IPS-18c (cell line): ENCODE data around the gene SNX1.
A peak's percentile ranks its signal among the peaks of the same experiment; 100 is the strongest.

ENCODE experiments used
- H3K4me3 ChIP-seq: 2 replicates; pipeline ENCODE4 v1.7.0; 2013; ENCODE audit warnings: low read depth, mild to moderate bottlenecking, low read length, moderate library complexity; ENCODE audit not compliant: insufficient read depth
- H3K9me3 ChIP-seq: one replicate; pipeline ENCODE4 v1.6.1; 2013; ENCODE audit warnings: mild to moderate bottlenecking, low read length, moderate library complexity; ENCODE audit not compliant: control insufficient read depth, insufficient read depth

SNX1 gene

DNA sequence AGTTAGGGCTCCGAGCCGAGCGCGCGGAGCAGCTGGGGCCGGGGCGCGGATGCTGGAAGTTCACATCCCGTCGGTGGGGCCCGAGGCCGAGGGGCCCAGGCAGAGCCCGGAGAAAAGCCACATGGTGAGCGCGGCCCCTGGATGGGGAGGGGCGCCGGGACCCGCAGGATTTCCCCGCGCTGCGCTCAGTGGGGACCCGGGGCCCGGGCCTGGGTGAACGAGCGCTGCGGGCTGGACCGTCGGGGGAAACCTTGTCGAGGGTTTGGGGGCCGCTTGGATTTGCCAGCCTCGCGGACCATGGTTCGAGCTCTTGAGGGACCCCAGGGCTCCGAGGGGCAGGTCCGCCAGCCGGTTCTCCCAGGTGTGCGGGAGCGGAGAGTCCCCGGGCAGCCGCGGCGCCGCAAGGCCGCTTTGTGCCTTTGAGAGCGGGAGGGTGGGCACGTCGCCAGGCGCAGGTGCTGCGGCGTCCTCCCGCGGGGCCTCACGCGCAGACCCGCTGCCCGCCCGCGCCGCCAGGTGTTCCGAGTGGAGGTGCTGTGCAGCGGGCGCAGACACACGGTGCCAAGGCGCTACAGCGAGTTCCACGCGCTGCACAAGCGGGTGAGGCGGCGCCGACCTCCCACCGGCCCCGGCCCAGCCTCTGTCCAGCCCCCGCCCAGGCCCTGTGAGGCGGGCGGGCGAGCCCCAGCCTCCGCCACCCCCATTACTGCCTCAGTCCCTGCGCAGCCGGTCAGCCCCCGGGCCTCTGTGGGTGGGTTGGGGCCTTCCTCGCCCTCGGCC lies 56.1 kb downstream of the SNX1 start, which contains the start of gene SNX22:
Gene SNX22 (plus strand): TSS at position 5 of the 780 bp plus-strand sequence. CDS start 45 bp downstream, at position 50.
- Histone ChIP-seq H3K4me3 (peak within 1 kb of the TSS; percentile 81), H3K9me3 (peaks cover 2% of the 10 kb centered on the region)

DNA sequence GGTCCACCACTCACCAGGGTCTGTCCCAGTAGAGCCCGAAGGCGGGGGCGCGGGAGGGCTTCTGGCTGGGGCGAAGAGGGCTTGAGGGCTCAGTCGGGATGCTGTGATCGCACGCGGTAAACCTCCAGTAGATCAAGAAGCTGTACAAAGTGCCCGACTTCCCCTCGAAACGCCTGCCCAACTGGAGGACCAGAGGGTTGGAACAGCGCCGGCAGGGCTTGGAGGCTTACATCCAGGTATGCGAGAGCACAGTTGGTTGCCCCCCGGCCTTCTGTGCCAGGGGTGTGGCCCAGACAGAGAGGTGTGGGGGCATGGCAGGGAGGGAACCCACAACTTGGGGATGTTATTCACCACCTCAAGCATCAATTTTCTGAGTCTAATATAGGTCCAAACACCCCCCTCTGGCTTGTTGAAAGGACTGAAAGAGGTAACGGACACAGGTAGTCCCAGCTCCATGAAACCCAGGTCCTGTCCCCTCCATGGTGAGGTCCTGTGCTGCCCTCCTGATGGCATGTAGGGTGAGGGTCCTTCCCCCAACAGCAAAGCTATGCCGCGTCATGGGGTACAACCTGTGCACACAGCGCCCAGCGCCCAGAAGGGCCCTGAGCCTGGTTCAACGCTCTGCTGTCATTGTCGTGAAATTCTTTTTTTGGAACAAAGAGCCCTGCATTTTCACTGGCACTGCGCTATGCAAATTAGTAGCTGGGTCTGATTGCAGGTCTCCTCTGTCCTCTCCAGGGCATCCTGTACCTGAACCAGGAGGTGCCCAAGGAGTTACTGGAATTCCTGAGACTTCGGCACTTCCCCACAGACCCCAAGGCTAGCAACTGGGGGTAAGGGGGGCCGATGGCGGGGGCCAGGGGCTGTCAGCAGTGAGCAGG lies 57.0 kb downstream of the SNX1 start:
- Histone ChIP-seq H3K9me3 (peaks cover 2% of the 10 kb centered on the region), H3K4me3 (peak overlapping the region; percentile 81)

DNA sequence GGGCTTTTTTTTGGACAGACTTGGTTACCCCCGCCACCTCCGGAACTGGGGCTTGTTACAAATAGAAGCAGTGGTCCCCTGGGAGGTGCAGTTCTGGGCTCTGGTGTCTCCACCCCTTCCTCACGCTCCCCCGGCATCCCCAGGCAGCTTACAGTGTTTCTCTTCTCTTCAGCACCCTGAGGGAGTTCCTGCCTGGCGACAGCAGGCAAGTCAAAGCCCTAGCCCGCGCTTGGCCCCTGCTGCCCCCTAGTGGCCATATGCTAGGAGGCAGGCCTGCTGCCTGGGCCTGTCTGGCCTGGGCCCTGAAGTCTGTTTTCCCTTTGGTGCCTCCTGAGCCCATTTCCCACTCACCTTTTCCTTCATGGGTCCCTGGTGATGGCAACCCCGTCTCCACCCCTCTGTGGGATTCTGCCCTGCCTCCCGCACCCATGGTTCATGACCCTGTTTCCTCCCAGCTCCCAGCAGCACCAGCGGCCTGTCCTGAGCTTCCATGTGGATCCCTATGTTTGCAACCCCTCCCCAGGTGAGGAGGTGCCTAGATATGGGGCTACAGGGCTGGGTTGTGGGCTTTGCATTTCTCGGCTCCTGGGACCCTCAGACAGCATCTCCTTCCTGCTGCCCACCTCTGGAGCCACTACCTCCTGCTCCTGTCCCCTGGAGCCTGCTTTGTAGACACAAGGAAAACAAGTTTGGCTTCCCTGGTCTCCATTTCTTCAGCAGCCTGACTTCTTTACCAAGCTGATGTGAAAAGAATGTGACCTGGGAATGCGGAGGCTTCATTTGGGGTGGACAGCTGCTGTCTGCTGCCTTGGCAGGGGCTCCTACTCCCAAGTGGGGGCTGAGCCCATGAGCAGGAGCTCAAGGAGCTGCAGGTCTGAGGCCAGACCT lies 57.9 kb downstream of the SNX1 start:
- Histone ChIP-seq H3K4me3 (peak overlapping the region; percentile 40; the same call in 1 of the 2 replicates), H3K9me3 (peaks cover 2% of the 10 kb centered on the region)

DNA sequence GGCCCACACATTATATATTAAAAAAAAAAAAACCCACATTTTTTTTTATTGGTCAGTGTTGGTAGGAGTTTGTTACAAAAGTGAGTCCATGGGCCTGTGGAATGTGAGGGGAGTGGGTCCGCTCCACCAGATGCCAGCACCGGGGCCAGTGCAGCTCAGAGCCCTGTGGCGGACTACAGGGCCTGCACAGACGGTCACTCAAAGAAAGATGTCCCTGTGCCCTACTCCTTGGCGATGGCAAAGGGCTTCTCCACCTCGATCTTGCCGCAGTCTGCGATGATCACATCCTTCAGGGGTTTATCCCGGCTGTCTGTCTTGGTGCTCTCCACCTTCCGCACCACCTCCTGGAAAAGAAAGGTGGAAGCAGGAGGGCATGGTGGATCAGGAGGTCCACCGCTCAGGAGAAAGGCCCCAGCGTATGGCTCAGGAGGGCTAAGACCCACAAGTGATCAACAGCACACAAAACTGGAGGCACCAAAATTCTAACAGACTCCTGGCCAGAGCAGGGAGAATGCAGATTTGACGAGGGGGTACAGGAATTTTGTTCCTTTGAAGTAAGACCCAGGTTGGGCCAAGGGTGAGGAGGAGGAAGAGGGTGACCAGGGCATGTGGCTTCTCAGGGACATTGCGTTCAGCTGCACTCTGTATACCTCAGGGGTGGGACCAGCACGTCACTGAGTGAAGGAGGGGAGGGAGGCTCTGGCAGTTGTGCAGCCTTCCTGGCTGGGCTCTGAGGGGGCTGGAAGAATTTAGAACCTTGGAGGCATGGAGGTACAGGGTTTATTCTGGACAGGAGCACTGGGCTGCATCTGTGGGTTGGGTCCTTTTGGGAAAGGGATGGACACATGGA lies 60.2 kb downstream of the SNX1 start:
- Histone ChIP-seq H3K9me3 (peaks cover 2% of the 10 kb centered on the region), H3K4me3 (no peak overlapping the region)

DNA sequence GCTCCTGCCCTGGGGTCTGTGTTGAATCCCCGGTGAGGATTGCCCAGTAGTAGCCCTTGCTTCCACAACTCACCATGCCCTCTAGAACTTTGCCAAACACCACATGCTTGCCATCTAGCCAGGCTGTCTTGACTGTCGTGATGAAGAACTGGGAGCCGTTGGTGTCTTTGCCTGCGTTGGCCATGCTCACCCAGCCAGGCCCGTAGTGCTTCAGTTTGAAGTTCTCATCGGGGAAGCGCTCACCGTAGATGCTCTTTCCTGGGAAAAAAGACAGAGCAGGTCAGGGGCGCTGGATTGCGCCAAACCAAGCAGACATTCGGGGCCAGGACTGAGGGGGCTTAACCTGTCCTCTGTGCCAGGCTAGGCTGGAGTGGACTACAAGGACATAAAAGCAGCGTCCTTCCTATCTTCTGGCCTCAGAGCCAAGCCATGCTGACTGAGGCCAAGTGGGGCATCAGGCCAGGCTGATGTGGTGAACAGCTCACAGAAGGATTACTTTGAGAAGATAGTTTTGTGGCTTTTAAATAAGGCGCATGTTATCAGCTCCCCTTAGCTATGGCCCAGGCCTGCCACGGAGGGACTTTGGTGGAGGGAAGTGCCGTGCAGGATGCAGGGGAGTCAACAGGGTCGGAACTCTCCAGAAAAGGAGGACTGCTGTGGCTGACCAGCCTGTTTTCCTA lies 61.0 kb downstream of the SNX1 start:
- peaks cover 2% of the 10 kb centered on the region for H3K9me3 ChIP-seq
- no peak overlapping the region for H3K4me3 ChIP-seq

DNA sequence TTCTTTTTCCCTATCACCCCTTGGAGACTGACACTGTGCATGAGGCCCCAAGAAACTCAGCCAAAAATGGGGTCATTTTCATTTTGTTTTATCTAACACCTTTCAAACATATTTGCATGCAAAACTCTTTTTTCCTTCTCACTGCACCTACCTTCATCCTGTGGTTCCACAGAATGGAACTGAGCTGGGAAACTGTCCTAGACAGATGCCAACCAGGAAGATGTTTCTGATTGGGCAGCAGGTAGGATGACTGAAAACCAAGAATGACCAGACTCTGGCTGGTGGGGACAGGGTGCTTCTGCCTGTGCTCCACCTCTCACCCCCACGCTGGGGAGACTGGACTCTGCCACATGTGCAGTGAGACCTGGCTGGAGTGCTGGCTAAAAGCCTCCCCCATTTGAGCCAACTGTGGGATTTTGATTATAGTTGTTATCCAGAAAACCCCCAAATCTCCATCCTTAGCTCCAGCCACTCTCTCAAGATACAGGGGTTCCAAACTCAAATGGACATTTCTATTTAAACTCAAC lies 61.9 kb downstream of the SNX1 start:
- H3K9me3 ChIP-seq, result peaks cover 2% of the 10 kb centered on the region

DNA sequence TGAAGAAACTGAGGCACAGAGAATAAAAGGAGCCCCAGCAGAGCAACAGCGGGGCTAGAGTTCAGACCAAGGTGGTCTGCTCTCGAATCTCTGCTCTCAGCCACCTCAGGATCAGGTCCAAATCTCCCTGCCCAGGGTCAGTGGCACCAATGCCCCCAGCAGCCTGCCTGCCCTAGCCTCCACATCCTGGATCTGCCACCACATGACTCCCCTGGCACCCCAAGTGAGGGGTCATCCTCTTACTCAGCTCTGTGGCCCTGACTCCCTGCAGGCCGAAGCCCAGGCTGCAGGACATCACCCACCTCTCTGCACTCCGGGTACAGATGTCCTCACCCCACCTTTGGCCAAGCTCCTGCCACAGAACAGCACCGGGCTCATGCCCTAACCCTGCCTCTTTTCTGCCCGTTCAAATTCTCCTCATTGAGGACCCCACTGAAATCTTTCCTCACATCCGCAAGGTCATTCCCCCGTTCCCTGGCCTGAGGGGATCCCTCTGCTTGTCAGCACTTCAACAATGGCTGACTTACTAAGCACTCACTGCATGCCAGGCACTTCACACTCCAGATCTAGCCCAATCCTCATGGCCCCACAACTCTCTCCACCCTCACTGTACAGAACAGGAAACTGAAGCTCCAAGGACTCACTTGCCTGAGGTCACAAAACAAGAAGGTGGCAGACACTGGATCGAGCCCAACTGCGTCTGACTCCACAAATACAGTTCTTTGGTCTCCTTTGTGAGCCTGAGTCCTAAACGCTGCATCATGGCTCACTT lies 62.8 kb downstream of the SNX1 start:
- H3K9me3 ChIP-seq, result peaks cover 2% of the 10 kb centered on the region
- H3K4me3 ChIP-seq, result no peak overlapping the region

More for the DNA sequence above, 61.9 kb downstream of the SNX1 start:
- no peak overlapping the region for H3K4me3 ChIP-seq

DNA sequence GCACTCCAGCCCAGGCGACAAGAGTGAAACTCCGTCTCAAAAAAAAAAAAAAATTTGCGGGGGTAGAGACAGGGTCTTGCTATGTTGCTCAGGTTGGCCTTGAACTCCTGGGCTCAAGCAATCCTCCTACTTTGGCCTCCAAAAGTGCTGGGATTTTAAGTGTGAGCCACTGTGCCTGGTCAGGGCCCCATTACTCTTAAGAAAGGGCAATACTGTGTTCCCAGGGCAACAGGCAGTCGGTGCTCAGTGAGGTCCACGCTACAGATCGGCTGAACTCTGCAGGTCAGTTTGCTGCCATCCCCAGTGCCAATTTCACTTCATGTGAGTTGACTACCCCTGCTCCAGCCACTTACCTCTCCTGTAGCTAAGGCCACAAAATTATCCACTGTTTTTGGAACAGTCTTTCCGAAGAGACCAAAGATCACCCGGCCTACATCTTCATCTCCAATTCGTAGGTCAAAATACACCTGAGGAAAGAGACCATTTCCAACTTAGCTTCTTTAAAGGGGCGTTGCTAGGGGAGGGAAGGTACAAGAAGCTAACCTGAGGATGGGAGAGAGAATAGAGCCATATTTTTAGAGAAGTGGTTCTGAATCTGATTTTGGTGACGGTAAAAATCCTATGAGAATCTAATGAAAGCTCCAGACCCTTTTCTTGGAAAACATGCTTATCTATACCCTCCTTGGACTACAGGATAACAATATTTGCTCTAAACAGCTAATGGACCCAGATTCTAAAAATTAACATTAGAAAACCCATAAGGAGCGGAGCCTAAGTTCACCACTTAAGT lies 66.1 kb downstream of the SNX1 start:
- Histone ChIP-seq H3K9me3 (no peaks in the 10 kb centered on the region), H3K4me3 (peak overlapping the region; percentile 95)

DNA sequence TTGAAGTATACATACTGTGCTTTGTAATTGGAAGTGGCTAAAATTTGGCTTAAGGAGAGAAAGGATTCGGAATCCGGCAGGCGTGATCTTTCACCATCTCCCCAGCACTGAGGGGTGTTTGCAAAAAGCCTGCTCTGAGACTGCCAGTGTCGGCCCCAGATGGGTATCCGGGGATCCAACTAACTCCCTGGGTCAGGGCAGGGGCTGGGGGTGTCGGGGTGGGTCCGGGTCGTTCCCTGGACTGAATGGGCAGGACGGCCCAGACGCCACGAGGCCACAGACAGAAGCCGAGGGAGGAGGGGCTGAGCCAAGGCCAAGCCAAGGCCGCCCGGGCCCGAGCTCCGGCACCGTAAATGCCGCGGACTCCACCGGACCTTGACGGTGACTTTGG lies 66.7 kb downstream of the SNX1 start:
- Histone ChIP-seq H3K4me3 (peak overlapping the region; percentile 95), H3K9me3 (no peaks in the 10 kb centered on the region)

DNA sequence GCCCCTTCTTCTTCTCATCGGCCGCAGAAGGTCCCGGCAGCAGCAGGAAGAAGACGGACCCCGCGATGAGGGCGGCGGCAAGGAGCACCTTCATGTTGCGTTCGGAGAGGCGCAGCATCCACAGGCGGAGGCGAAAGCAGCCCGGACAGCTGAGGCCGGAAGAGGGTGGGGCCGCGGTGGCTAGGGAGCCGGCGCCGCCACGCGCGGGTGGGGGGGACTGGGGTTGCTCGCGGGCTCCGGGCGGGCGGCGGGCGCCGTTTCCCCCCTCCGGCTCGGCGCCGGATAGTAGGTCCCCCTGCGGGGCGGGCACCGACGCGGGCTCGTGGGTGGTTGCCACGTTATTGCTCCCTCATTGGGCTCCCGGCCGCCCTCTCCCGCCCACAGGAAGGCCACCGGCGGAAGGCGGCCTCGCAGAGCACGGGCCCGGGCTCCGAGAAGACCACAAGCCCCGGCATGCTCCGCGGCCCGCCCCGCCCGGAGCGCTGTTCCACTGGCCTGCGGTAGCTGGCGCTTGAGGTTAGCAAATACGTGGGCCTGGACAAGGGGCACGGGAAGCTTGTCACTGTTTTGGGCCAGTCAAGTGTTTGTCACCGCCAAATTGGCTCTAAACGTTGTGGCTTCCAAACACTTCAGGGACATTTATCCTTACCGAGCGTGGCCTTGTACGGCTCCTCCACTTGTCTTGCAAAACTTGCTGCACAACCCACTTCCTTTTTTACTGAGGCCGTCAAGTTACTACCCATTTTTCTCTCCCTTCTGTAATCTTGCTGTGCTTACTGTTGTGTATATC lies 67.3 kb downstream of the SNX1 start, which contains the start of gene PPIB:
Gene PPIB (minus strand): TSS at position 154 of the 790 bp plus-strand sequence. CDS start 36 bp downstream, at position 118.
- H3K9me3 ChIP-seq, result no peaks in the 10 kb centered on the region
- peak within 1 kb of the TSS; percentile 95 for H3K4me3 ChIP-seq

DNA sequence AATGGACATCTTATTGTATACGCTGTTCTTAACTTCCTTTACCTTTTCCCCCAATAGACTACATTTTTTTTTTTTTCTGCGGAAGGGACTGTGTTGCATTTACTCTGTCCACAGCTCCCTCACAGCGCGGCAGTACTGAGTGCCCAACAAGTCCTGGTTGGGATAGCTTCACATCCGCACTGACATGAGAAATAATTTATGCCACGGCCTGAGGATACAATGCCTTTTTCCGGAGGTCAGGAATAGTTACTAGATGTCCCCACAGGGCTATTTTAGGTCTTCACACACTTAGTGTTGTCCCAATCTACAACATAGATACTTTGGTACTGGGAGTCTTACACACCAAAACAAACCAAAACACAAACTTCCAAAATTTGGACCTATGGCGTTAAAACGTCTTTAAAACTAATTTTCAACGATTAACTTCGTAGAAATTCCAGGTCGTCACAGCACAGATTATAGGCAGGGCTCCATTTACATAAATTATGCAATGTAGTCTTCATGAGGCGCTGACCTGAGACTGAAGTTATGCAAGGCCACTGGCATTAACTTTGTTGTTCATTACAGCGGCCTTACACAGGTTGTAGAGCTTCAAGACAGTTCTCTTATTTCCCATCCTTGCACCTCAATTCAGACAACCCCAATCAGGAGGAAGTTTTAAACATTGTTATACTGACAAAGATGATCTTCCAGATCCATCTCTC lies 68.0 kb downstream of the SNX1 start:
- H3K4me3 ChIP-seq, result peak overlapping the region; percentile 34; the same call in 1 of the 2 replicates
- H3K9me3 ChIP-seq, result no peaks in the 10 kb centered on the region

DNA sequence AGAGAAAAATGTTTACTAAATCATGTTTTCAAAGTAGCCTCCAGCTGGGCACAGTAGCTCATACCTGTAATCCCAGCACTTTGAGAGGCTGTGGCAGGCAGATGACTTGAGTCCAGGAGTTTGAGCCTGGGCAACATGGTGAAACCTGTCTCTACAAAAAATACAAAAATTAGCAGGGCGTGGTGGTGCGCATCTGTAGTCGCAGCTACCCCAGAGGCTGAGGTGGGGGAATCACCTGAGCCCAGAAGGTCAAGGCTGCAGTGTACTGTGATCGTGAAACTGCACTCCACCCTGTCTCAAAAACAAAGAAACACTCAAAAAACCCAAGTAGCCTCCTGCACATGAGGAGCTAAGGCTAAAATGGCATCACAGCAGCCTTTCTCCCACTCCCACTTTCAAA lies 68.7 kb downstream of the SNX1 start:
- H3K4me3 ChIP-seq, result no peak overlapping the region

More for the DNA sequence above, 68.7 kb downstream of the SNX1 start:
- no peaks in the 10 kb centered on the region for H3K9me3 ChIP-seq
